WI38 (cell line): Measurements from ENCODE around the gene CDX1.
"Not testable (repeated sequence)": the region's sequence is repeated elsewhere in the genome, so short reads cannot be mapped to it uniquely, and the experiment has no call there.

Source experiments
- H3K4me3 ChIP-seq: 2 replicates; pipeline ENCODE4 v1.5.1; 2011; ENCODE audit warnings: low read depth, mild to moderate bottlenecking, control low read depth, low read length
- CTCF ChIP-seq: IDR thresholded peaks from 2 replicates; pipeline ENCODE4 v1.5.1; 2012; ENCODE audit warnings: low read depth, mild to moderate bottlenecking, control low read depth, low read length

Gene CDX1

GRCh38 chr5:150223474-150223873 lies 56.9 kb downstream of the CDX1 start:
- TF ChIP-seq CTCF, result no peak
- no peak overlapping the region for H3K4me3 ChIP-seq

- no peak for TF ChIP-seq CTCF
- H3K4me3 ChIP-seq, result no peak overlapping the region
These were observed 58.0 kb downstream of the CDX1 start for GRCh38 chr5:150224483-150225027.

- no peak overlapping the region for H3K4me3 ChIP-seq
- no peak for TF ChIP-seq CTCF
These were observed 60.5 kb downstream of the CDX1 start for GRCh38 chr5:150227036-150227435.

GRCh38 chr5:150227606-150228273 lies 61.2 kb downstream of the CDX1 start:
- H3K4me3 ChIP-seq, result no peak overlapping the region
- TF ChIP-seq CTCF, result no peak

- H3K4me3 ChIP-seq, result no peak overlapping the region
- TF ChIP-seq CTCF, result no peak
These were observed 63.0 kb downstream of the CDX1 start for GRCh38 chr5:150229571-150229970.

- no peak overlapping the region for H3K4me3 ChIP-seq
- TF ChIP-seq CTCF, result no peak
These were observed 64.3 kb downstream of the CDX1 start for GRCh38 chr5:150230842-150231241.

- H3K4me3 ChIP-seq, result not testable (repeated sequence)
These were observed 67.1 kb downstream of the CDX1 start for GRCh38 chr5:150233706-150234105.
